Measurements from ENCODE around the gene SOX21.

Gene SOX21

DNA sequence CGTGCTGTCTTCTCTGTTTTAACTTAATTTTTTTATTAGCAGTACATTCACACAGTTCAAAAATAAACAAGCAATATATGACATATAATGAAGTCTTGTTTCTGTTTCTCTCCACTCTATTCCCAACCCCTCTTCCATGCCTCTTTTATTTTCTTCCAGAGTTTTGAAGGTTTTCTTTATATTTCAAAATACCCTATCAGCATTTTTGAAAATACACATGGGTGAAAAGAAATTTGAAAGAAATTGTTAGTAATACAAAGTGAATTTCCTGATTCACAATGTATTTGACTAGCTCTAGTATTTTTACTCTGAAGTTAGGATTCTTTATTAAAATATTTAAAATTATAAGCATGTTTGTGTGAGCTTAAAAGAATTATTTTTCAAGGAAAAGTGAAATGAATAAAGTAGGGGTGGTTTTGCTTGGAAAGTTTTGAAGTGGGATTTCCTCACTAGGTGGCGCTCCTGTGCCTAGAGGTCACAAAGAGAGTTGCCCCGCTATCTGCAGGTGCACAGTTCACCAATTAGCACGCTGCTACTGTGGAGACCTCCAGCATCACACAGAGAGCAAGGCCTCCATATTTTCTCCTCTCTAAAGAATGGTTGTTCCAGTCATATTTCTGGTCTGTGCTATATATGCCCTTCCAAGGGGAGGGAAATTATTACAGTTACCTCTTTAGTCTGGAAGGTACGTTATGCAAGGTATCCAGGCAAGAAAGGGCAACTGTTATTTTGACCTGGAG is 37.6 kb downstream of the SOX21 start:
- DNase-seq = peak; percentile 26

DNA sequence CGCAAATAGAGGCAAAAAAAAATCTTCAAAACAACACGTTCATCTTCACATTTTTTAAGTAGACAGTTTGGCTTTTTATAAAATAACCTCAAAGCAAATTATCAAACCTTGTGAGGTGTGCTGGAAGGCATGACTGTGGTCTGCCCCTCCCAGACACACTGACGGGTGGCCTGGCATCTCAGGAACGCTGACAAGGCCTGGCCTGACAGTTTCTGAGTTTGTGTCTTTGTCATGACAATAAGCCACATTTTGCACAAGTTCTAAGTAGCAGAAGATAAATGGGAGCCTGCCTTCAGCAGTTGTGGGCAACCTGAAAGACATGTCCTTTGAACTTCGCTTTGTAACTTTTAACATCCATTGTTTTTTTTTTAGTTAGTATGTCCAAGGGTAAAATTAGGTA is 38.5 kb downstream of the SOX21 start:
- no peak for DNase-seq

DNA sequence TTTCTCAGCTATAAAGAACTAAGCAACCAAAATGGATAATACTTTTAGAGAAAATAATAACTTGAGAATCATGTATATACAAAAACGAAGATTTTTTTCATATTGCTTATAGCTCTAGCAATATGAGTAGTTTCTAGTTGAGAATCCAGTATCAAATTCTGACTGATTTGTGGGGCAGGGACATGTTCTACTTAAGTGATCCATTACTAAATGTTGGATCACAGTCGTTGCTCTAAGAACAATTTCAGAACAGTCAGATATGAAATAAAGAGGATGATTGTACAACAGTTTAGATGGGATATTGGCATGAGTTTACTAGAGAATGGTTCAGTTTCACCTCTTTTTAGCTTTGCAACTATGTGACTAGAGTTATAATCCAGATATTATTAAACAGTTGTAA is 39.9 kb downstream of the SOX21 start:
- no peak for DNase-seq

DNA sequence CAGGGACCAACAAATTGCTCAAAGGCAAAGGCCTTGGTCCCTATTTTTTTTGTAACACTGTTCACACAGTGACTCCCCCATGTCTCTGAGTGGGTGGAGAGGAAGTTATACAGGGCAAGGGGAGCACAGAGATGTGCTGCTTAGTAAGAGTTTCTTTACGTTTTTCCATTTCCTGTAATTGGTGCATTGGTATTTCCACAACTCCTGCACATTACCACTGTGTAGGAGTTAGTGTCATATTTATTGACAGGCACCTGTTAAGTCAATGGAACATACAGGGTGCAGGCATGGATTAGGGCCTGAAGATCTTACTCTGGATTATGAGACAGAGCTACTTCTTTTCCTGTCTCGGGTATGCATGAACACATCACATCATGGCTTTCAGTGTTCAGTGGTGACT is 45.2 kb downstream of the SOX21 start:
- no peak for DNase-seq

DNA sequence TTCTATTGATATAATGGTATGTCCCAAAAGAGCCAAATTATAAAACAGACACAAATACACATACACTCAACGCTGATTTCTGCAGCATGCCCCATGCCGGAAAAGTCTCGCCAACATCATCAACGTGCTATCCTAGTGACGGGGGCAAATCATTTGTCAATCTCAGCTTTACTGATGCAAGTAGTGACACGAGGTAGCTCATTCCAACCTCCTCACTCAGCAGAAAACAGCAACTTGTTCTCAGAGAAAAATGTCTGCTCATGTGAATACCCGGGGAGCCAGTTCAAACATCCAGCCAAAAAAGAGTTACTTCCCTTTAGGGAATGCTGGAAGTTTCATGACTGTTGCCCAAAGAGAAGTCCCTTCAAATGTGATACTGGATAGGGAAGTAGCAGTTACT is 46.3 kb downstream of the SOX21 start:
- no peak for DNase-seq

DNA sequence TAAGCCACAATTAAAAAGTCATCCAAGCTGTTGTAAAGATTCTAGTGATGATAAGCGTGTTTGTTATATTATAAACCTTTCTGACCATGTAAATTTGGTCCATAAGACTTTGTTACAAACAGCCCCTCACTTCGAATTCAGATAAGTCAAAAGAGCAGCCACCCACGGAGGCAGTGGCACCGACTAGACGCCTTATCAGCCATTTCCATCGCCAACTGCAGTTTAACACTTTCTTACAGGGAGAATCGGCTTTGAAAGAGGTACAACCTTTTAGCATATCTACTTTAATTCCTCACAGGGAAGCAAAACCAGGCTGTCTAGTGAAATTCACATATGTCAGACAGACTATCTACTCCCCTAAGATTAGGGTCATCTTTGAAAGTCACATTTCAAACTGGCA is 47.5 kb downstream of the SOX21 start:
- DNase-seq = no peak

DNA sequence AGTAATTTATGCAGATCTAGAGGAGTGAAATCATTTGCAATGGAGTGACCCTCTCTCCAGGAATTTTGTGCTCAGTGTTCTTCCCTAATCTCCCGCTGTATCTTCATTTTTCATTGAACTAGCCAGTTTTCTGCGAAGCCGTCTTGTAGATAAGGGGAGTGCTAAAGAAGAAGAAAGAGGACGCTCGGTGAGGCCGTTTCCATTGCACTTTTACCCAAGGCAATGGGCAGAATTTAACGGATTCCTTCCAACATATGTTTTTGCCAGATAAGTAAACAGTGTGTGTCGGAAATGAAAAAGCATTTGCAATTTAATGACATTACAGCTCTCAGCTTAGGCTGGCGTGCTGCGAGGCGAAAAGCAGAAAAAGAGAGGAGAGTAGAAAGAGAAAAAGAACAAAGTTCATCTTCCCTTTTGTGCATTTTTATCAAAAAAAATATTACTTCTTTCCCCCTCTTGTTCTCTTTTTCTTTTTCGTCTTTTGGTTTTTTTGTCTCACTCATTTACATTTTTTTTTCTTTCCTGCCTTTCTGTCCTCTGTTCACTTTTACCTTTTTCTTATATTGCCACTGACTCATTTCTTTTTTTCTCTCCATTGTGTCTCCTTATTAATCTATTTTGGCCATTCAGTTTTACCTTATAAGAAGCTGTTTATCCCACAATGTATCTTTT is 49.9 kb downstream of the SOX21 start:
- no peak for DNase-seq

DNA sequence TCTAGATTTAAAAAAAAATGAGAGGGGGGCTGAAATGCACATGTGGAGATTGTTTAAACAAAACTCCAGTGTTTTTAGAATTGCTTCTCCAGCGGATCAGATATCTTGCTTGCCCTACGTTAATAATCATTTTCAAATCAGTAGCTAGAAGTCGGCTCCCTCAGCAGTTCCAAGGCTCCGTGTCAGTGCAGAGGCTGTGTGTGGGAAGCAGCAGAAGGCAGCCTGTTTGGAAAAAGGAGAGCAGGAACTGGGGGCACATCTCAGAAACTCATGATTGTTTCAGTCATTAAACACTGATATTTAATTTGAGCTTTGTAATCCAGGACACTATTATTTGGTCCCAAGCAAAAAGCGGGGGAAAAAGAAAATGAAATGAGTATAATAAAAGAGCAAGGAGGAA is 50.9 kb downstream of the SOX21 start:
- no peak for DNase-seq

DNA sequence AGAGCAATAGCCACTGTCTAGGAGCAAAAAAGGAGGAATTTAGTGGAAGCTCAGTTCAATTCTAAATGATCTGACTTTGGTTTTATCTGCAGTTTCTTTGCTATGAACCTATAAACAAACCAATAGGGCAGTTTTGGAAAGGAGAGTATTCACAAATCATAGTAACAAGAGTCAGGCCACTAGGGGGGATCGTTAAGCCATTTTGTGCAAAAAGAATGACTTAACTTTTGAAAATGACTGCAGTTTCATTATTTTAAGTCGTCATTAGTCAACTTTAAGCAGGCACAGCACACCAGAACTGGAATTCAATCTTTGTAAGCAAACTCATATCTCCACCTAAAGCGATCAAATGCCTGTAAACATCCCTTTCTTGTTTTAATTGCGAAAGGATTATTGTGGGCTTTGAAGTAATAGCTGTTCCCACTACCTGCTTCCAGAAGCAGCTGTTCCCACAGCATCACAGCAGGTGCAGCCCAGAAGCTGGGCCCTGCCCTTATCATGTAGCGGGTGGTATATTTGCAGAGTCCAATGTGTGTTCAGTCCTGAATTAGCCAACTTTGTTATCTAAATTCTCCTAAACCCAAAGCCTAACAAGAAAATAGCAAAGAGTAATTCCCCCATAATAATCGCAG is 51.5 kb downstream of the SOX21 start:
- no peak for DNase-seq
